ENCODE data around the gene SIRT3.
"Not testable (repeated sequence)": the region's sequence is repeated elsewhere in the genome, so short reads cannot be mapped to it uniquely, and the experiment has no call there.

The SIRT3 gene

GRCh38 chr11:270451-271318 lies 34.5 kb upstream of the SIRT3 start:
- no peak for DNase-seq (ENCODE audit: low spot score)

- no peak for DNase-seq (ENCODE audit: low spot score)
Observed at GRCh38 chr11:269146-269890, 33.2 kb upstream of the SIRT3 start.

- DNase-seq (ENCODE audit: low spot score), result not testable (repeated sequence)
Observed at GRCh38 chr11:268716-269145, 32.6 kb upstream of the SIRT3 start.

GRCh38 chr11:267491-267994 lies 31.4 kb upstream of the SIRT3 start:
- DNase-seq (ENCODE audit: low spot score), result peak; percentile 39

GRCh38 chr11:266676-267439 lies 30.7 kb upstream of the SIRT3 start:
- no peak for DNase-seq (ENCODE audit: low spot score)

- DNase-seq (ENCODE audit: low spot score), result no peak
Observed at GRCh38 chr11:261624-262023, 25.5 kb upstream of the SIRT3 start.

- no peak for DNase-seq (ENCODE audit: low spot score)
Observed at GRCh38 chr11:259413-259812, 23.3 kb upstream of the SIRT3 start.

GRCh38 chr11:257766-258493 lies 21.8 kb upstream of the SIRT3 start:
- no peak for DNase-seq (ENCODE audit: low spot score)

GRCh38 chr11:256952-257737 lies 21.0 kb upstream of the SIRT3 start:
- no peak for DNase-seq (ENCODE audit: low spot score)

GRCh38 chr11:255816-256215 lies 19.7 kb upstream of the SIRT3 start:
- DNase-seq (ENCODE audit: low spot score), result no peak

- DNase-seq (ENCODE audit: low spot score), result no peak
Observed at GRCh38 chr11:255176-255575, 19.0 kb upstream of the SIRT3 start.

- no peak for DNase-seq (ENCODE audit: low spot score)
Observed at GRCh38 chr11:253886-254270, 17.7 kb upstream of the SIRT3 start.

- no peak for DNase-seq (ENCODE audit: low spot score)
Observed at GRCh38 chr11:253160-253885, 17.2 kb upstream of the SIRT3 start.

- DNase-seq (ENCODE audit: low spot score), result no peak
Observed at GRCh38 chr11:252666-253065, 16.5 kb upstream of the SIRT3 start.

- DNase-seq (ENCODE audit: low spot score), result no peak
Observed at GRCh38 chr11:251550-251949, 15.4 kb upstream of the SIRT3 start.

- DNase-seq (ENCODE audit: low spot score), result peak; percentile 73
Observed at GRCh38 chr11:250740-251299, 14.7 kb upstream of the SIRT3 start.

- no peak for DNase-seq (ENCODE audit: low spot score)
Observed at GRCh38 chr11:250274-250673, 14.1 kb upstream of the SIRT3 start.

- no peak for DNase-seq (ENCODE audit: low spot score)
Observed at GRCh38 chr11:249062-249461, 12.9 kb upstream of the SIRT3 start.

GRCh38 chr11:244376-244775 lies 8.2 kb upstream of the SIRT3 start:
- DNase-seq (ENCODE audit: low spot score), result no peak

GRCh38 chr11:241634-242033 lies 5.5 kb upstream of the SIRT3 start:
- no peak for DNase-seq (ENCODE audit: low spot score)

All from D341Med (cell line).